ENCODE data around the gene MRPL16. TPM values are rescaled to one million over a fixed set of nuclear protein-coding genes. Genes with fewer than 3 reads are reported as not detected.
"Not testable (repeated sequence)": the region's sequence is repeated elsewhere in the genome, so short reads cannot be mapped to it uniquely, and the experiment has no call there.

MRPL16 gene
- polyA plus RNA-seq, 1 of the 3 experiments (the other 2 are of a cell fraction) = 77.6 TPM

DNA sequence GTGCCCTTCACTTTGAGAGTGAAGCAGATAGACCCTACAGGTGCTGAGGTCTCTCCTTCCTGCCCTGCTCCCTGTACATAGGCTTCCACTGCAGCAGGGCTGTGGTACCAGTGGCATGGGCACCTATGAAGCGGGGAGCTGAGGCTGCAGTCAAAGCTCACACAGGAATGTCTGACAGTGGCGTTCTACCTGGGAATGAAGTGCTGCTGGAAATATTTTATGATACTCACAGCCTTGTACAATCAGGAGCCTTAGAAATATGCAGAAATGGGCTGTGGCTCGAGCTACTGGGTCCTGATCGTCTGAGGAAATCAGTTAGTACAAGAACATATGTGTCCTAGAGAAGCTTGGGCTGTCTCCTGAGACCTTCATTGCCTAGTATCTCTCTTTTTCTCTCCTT, 24.8 kb downstream of the MRPL16 start:
- no peak overlapping the region for H2AFZ ChIP-seq (ENCODE audit: low read depth)
- peaks cover 23% of the 10 kb centered on the region for H3F3A ChIP-seq (replicated peaks; ENCODE audit: insufficient read depth)
- whole genome bisulfite sequencing (ENCODE audit: low lambda C conversion rate) = 84% methylated on average over 4 of the region's 4 CpGs
- H3K9me2 ChIP-seq = no peaks in the 10 kb centered on the region
- no peaks in the 10 kb centered on the region for H3K9me3 ChIP-seq
- peaks cover 2 to 28% of the 10 kb centered on the region in 2 experiments; a peak in 3 of 4 replicates for H3K4me1 ChIP-seq (ENCODE audit: control insufficient read depth in 1 of 2, insufficient read depth in 2 of 2, low read depth in 1 of 2, low read length in 1 of 2)
- H3K4me3 ChIP-seq (ENCODE audit: low read depth in 2 of 2, low read length in 1 of 2) = no peak overlapping the region
- peaks cover 35% of the 10 kb centered on the region; the same call in 1 of the 2 replicates for H3K79me2 ChIP-seq (ENCODE audit: insufficient read depth)
- DNase-seq = no peak
- peak overlapping the region in 1 of 2 experiments; percentile 98; a peak in 2 of 4 replicates for H3K27ac ChIP-seq (ENCODE audit: low read depth in 2 of 2, low read length in 1 of 2)
- no peaks in the 10 kb centered on the region for H3K27me3 ChIP-seq (ENCODE audit: insufficient read depth)
- peak overlapping the region; percentile 19; the same call in 1 of the 2 replicates for H3K4me2 ChIP-seq
- H3K36me3 ChIP-seq (replicated peaks in 1 of 2; ENCODE audit: control insufficient read depth in 1 of 2, insufficient read depth in 2 of 2, low read length in 1 of 2) = peaks cover 11 to 33% of the 10 kb centered on the region in 2 experiments
- TF ChIP-seq TCF12 (IDR thresholded peaks at IDR 0.05) = no peak
- TF ChIP-seq FOXM1 (IDR thresholded peaks at IDR 0.05; ENCODE audit: low read depth) = no peak
- TF ChIP-seq, protein P1, sequence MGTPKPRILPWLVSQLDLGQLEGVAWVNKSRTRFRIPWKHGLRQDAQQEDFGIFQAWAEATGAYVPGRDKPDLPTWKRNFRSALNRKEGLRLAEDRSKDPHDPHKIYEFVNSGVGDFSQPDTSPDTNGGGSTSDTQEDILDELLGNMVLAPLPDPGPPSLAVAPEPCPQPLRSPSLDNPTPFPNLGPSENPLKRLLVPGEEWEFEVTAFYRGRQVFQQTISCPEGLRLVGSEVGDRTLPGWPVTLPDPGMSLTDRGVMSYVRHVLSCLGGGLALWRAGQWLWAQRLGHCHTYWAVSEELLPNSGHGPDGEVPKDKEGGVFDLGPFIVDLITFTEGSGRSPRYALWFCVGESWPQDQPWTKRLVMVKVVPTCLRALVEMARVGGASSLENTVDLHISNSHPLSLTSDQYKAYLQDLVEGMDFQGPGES (IDR thresholded peaks at IDR 0.05; ENCODE audit: low read depth, low read length) = no peak
- TF ChIP-seq GATA2 (CRISPR knock-in tag; IDR thresholded peaks at IDR 0.05) = no peak
- TF ChIP-seq FOSL2 (IDR thresholded peaks at IDR 0.05; ENCODE audit: borderline replicate concordance, low read depth) = no peak
- no peak for TF ChIP-seq ELF1 (IDR thresholded peaks at IDR 0.05)
- no peak for TF ChIP-seq MEF2A (IDR thresholded peaks at IDR 0.05; ENCODE audit: borderline replicate concordance, low read depth)
- no peak for TF ChIP-seq JUND (IDR thresholded peaks at IDR 0.05)
- POLR2A ChIA-PET = no interaction called here
- CTCF ChIA-PET = interaction anchor here (1.4 to 4.4 kb wide), 4 partner anchors 10 to 31 kb away, joined by 4 to 19 read pairs (median 6); partner anchors contain the start of gene STX3
- H3K9ac ChIP-seq = no peak overlapping the region
- H4K20me1 ChIP-seq (ENCODE audit: insufficient read depth) = 0 out of 2 replicates have a peak, but pooled peaks cover 3% of the 10 kb centered on the region

DNA sequence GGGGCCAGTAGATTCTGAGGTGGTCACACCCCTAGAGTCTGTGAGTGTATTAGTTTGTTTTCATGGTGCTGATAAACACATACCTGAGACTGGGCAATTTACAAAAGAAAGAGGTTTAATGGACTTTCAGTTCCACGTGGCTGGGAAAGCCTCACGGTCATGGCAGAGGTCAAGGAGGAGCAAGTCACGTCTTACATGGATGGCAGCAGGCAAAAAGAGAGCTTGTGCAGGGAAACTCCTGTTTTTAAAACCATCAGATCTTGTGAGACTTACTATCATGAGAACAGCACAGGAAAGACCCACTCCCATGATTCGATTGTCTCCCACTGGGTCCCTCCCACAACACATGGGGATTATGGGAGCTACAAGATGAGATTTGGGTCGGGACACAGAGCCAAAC, 26.1 kb downstream of the MRPL16 start:
- Histone ChIP-seq H3K4me1 (ENCODE audit: control insufficient read depth in 1 of 2, insufficient read depth in 2 of 2, low read depth in 1 of 2, low read length in 1 of 2) (peaks cover 2 to 28% of the 10 kb centered on the region in 2 experiments; a peak in 3 of 4 replicates), H3K79me2 (ENCODE audit: insufficient read depth) (peaks cover 25% of the 10 kb centered on the region; the same call in 1 of the 2 replicates), H3K36me3 (replicated peaks in 1 of 2; ENCODE audit: control insufficient read depth in 1 of 2, insufficient read depth in 2 of 2, low read length in 1 of 2) (peaks cover 2 to 34% of the 10 kb centered on the region in 2 experiments), H3F3A (replicated peaks; ENCODE audit: insufficient read depth) (peaks cover 23% of the 10 kb centered on the region)
- H3K4me2 ChIP-seq; DNase-seq; POLR2A ChIA-PET; H3K4me3 ChIP-seq (ENCODE audit: low read depth in 2 of 2, low read length in 1 of 2); H3K9me2 ChIP-seq; H4K20me1 ChIP-seq (ENCODE audit: insufficient read depth); H3K9ac ChIP-seq; H3K9me3 ChIP-seq; H2AFZ ChIP-seq (ENCODE audit: low read depth); H3K27me3 ChIP-seq (ENCODE audit: insufficient read depth); H3K27ac ChIP-seq (ENCODE audit: low read depth in 2 of 2, low read length in 1 of 2): not testable (repeated sequence)
- CTCF ChIA-PET = interaction anchor here (0.9 to 2.0 kb wide), 3 partner anchors 9 to 30 kb away, joined by 3 to 7 read pairs (median 4); partner anchors contain the start of gene STX3
- WGBS (ENCODE audit: low lambda C conversion rate) = 94% methylated on average over 5 of the region's 5 CpGs

DNA sequence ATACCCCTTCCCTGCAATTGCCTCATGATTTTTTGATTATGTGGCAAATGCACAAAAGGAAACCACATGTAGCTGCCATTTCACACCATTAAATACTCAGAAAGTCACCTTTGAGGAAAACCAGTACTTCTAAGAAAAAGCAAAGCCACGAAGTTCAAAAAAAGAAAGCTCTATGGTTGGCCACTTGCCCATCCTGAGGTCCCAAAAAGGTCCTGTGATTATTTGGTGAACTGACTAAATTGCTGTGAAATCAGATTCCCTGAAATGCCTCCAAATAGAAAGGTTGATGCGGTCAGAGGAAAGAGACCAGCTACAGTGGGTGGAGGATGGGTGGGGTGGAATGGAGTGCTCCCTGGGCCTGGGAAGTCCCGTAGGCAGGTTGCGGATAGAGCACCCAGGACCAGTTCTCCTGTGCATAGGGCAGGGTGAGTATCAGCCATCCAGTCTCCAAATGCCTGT, 26.9 kb downstream of the MRPL16 start:
- Histone ChIP-seq H3F3A (replicated peaks; ENCODE audit: insufficient read depth) (peaks cover 23% of the 10 kb centered on the region), H3K9me3 (no peaks in the 10 kb centered on the region), H3K4me1 (ENCODE audit: control insufficient read depth in 1 of 2, insufficient read depth in 2 of 2, low read depth in 1 of 2, low read length in 1 of 2) (peaks cover 2 to 28% of the 10 kb centered on the region in 2 experiments; a peak in 3 of 4 replicates), H3K9ac (no peak overlapping the region), H3K36me3 (replicated peaks in 1 of 2; ENCODE audit: control insufficient read depth in 1 of 2, insufficient read depth in 2 of 2, low read length in 1 of 2) (peaks cover under 1 to 33% of the 10 kb centered on the region in 2 experiments), H3K4me3 (ENCODE audit: low read depth in 2 of 2, low read length in 1 of 2) (no peak overlapping the region), H3K27me3 (ENCODE audit: insufficient read depth) (no peaks in the 10 kb centered on the region), H3K9me2 (no peaks in the 10 kb centered on the region), H3K79me2 (ENCODE audit: insufficient read depth) (peaks cover 20% of the 10 kb centered on the region; the same call in 1 of the 2 replicates), H4K20me1 (ENCODE audit: insufficient read depth) (0 out of 2 replicates have a peak, but pooled peaks cover 3% of the 10 kb centered on the region), H3K4me2 (no peak overlapping the region), H2AFZ (ENCODE audit: low read depth) (no peak overlapping the region), H3K27ac (ENCODE audit: low read depth in 2 of 2, low read length in 1 of 2) (no peak overlapping the region)
- 79% methylated on average over 4 of the region's 4 CpGs for WGBS (ENCODE audit: low lambda C conversion rate)
- POLR2A ChIA-PET = no interaction called here
- DNase-seq = no peak
- CTCF ChIA-PET = interaction anchor here (0.7 kb wide), 1 partner anchor 18 kb away, joined by 3 read pairs; no protein-coding TSS in a partner anchor
- TF ChIP-seq GATA2 (CRISPR knock-in tag; IDR thresholded peaks at IDR 0.05) = no peak
- TF ChIP-seq SIN3A (IDR thresholded peaks at IDR 0.05; ENCODE audit: borderline replicate concordance, low read depth, low read length) = no peak
- TF ChIP-seq, protein P2, sequence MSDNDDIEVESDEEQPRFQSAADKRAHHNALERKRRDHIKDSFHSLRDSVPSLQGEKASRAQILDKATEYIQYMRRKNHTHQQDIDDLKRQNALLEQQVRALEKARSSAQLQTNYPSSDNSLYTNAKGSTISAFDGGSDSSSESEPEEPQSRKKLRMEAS (IDR thresholded peaks at IDR 0.05; ENCODE audit: low read depth) = no peak
- TF ChIP-seq FOSL2 (IDR thresholded peaks at IDR 0.05; ENCODE audit: borderline replicate concordance, low read depth) = no peak
- no peak for TF ChIP-seq MEF2A (IDR thresholded peaks at IDR 0.05; ENCODE audit: borderline replicate concordance, low read depth)
- no peak for TF ChIP-seq JUND (IDR thresholded peaks at IDR 0.05)
- no peak for TF ChIP-seq RXRA (IDR thresholded peaks at IDR 0.05; ENCODE audit: borderline replicate concordance, low read depth)
- no peak for TF ChIP-seq RFX5 (IDR thresholded peaks at IDR 0.05; ENCODE audit: low read length)
- TF ChIP-seq NRF1 (IDR thresholded peaks at IDR 0.05; ENCODE audit: low read depth, low read length) = no peak
- TF ChIP-seq, protein P3, sequence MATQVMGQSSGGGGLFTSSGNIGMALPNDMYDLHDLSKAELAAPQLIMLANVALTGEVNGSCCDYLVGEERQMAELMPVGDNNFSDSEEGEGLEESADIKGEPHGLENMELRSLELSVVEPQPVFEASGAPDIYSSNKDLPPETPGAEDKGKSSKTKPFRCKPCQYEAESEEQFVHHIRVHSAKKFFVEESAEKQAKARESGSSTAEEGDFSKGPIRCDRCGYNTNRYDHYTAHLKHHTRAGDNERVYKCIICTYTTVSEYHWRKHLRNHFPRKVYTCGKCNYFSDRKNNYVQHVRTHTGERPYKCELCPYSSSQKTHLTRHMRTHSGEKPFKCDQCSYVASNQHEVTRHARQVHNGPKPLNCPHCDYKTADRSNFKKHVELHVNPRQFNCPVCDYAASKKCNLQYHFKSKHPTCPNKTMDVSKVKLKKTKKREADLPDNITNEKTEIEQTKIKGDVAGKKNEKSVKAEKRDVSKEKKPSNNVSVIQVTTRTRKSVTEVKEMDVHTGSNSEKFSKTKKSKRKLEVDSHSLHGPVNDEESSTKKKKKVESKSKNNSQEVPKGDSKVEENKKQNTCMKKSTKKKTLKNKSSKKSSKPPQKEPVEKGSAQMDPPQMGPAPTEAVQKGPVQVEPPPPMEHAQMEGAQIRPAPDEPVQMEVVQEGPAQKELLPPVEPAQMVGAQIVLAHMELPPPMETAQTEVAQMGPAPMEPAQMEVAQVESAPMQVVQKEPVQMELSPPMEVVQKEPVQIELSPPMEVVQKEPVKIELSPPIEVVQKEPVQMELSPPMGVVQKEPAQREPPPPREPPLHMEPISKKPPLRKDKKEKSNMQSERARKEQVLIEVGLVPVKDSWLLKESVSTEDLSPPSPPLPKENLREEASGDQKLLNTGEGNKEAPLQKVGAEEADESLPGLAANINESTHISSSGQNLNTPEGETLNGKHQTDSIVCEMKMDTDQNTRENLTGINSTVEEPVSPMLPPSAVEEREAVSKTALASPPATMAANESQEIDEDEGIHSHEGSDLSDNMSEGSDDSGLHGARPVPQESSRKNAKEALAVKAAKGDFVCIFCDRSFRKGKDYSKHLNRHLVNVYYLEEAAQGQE (IDR thresholded peaks at IDR 0.05; ENCODE audit: low read depth, low read length) = no peak
- no peak for TF ChIP-seq YY1 (IDR thresholded peaks at IDR 0.05; ENCODE audit: low read depth)
- no peak for TF ChIP-seq NFIC (IDR thresholded peaks at IDR 0.05; ENCODE audit: borderline replicate concordance)
- no peak for TF ChIP-seq EZH2phosphoT487 (IDR thresholded peaks at IDR 0.05; ENCODE audit: borderline replicate concordance, low read depth)
